OCI-LY7 (cell line): Measurements from ENCODE around the gene GRHL3.

ENCODE experiments used
- CTCF ChIP-seq: fragments of 200-600 bp; sonication (generic); conservative IDR thresholded peaks from 2 replicates; pipeline ENCODE4 v1.5.1; 2014; ENCODE audit warnings: mild to moderate bottlenecking, antibody characterized with exemption, low read length, moderate library complexity, mixed read lengths
- EZH2phosphoT487 ChIP-seq: fragments of 200-600 bp; sonication (generic); IDR thresholded peaks from 2 replicates; pipeline ENCODE4 v1.6.1; 2018; ENCODE audit warnings: low read depth, borderline replicate concordance, mild to moderate bottlenecking, mixed run types, antibody characterized with exemption, low read length, moderate library complexity, mixed read lengths

GRCh38 chr1:24294228-24294672 lies 24.9 kb upstream of the GRHL3 start:
- TF ChIP-seq EZH2phosphoT487 (no peak), CTCF (no peak)
